ENCODE measurements around the gene CHMP5. TPM values are rescaled to one million over a fixed set of nuclear protein-coding genes. Genes with fewer than 3 reads are reported as not detected.

Gene CHMP5
- total RNA-seq, 1 experiment from 2014 or later, result 61.8 TPM

DNA sequence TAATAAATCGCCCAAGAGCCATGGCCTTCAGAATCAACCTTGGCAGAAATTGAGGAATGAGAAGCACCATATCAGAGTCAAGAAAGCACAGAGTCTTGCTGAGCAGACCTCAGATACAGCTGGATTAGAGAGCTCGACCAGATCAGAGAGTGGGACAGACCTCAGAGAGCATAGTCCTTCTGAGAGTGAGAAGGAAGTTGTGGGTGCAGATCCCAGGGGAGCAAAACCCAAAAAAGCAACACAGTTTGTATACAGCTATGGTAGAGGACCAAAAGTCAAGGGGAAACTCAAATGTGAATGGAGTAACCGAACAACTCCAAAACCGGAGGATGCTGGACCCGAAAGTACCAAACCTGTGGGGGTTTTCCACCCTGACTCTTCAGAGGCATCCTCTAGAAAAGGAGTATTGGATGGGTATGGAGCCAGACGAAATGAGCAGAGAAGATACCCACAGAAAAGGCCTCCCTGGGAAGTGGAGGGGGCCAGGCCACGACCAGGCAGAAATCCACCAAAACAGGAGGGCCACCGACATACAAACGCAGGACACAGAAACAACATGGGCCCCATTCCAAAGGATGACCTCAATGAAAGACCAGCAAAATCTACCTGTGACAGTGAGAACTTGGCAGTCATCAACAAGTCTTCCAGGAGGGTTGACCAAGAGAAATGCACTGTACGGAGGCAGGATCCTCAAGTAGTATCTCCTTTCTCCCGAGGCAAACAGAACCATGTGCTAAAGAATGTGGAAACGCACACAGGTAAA is 30.0 kb downstream of the CHMP5 start:
- Histone ChIP-seq H3K4me2 (ENCODE audit: low read length) (no peak overlapping the region), H3K9me2 (ENCODE audit: insufficient read depth) (no peaks in the 10 kb centered on the region), H3K27me3 (ENCODE audit: insufficient read depth, low read length) (no peaks in the 10 kb centered on the region), H4K20me1 (ENCODE audit: insufficient read depth) (no peaks in the 10 kb centered on the region), H3K4me1 (ENCODE audit: control insufficient read depth in 1 of 2, insufficient read depth in 2 of 2, low read length in 2 of 2) (peaks cover 5 to 14% of the 10 kb centered on the region in 2 experiments; a peak in 2 of 4 replicates), H3K79me2 (ENCODE audit: insufficient read depth, low read length) (peaks cover 95% of the 10 kb centered on the region), H3K9me3 (ENCODE audit: control insufficient read depth in 1 of 2, insufficient read depth in 1 of 2, low read depth in 1 of 2, low read length in 2 of 2) (no peaks in the 10 kb centered on the region), H3K36me3 (ENCODE audit: control insufficient read depth in 1 of 2, insufficient read depth in 2 of 2, low read length in 2 of 2) (peaks cover 50 to 54% of the 10 kb centered on the region in 2 experiments; a peak in 3 of 4 replicates), H3K27ac (ENCODE audit: low read depth, low read length) (no peak overlapping the region), H2AFZ (ENCODE audit: low read depth, low read length, poor library complexity, severe bottlenecking) (no peak overlapping the region), H3K9ac (ENCODE audit: low read length) (no peak overlapping the region), H3K4me3 (replicated peaks in 1 of 2; ENCODE audit: low read depth in 1 of 2, low read length in 2 of 2) (no peak overlapping the region)
- ATAC-seq (no peak), DNase-seq (ENCODE audit: low read depth, low spot score) (no peak)
- POLR2A ChIA-PET, result no interaction called here
- CTCF ChIA-PET, result no interaction called here
- BruUV-seq (replicated peaks), result no TSS peak
- RAD21 ChIA-PET (ENCODE audit: low non-redundant PET in 1 of 2, low total read pairs in 2 of 2, uncharacterized antibody in 2 of 2, unreplicated experiment in 2 of 2), result no interaction called here
- intact Hi-C loops (cut with micrococcal nuclease), result no loop called here
- TF ChIP-seq, protein P1, sequence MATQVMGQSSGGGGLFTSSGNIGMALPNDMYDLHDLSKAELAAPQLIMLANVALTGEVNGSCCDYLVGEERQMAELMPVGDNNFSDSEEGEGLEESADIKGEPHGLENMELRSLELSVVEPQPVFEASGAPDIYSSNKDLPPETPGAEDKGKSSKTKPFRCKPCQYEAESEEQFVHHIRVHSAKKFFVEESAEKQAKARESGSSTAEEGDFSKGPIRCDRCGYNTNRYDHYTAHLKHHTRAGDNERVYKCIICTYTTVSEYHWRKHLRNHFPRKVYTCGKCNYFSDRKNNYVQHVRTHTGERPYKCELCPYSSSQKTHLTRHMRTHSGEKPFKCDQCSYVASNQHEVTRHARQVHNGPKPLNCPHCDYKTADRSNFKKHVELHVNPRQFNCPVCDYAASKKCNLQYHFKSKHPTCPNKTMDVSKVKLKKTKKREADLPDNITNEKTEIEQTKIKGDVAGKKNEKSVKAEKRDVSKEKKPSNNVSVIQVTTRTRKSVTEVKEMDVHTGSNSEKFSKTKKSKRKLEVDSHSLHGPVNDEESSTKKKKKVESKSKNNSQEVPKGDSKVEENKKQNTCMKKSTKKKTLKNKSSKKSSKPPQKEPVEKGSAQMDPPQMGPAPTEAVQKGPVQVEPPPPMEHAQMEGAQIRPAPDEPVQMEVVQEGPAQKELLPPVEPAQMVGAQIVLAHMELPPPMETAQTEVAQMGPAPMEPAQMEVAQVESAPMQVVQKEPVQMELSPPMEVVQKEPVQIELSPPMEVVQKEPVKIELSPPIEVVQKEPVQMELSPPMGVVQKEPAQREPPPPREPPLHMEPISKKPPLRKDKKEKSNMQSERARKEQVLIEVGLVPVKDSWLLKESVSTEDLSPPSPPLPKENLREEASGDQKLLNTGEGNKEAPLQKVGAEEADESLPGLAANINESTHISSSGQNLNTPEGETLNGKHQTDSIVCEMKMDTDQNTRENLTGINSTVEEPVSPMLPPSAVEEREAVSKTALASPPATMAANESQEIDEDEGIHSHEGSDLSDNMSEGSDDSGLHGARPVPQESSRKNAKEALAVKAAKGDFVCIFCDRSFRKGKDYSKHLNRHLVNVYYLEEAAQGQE (IDR thresholded peaks at IDR 0.05; ENCODE audit: low read depth), result no peak

DNA sequence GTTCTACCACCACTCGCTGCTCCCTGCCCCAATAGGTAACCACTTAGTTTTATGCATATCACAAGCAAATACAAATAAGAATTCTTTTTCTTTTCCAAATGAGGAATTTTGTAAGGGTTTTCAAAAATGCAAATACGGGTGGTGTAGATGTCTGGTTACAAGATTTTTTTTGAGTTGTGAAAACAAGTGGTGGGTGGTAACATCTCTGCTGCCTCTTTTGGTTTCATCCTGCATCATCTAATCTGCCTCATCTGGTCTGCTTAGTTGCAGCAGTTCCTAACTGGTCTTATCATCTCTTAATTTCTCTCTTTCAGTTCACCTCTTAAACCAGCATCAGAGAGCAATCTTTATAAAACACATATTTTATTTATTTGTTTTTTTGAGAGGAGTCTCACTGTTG is 30.7 kb downstream of the CHMP5 start:
- DNase-seq (ENCODE audit: low read depth, low spot score), result no peak
- Histone ChIP-seq H3K27me3 (ENCODE audit: insufficient read depth, low read length) (no peaks in the 10 kb centered on the region), H3K4me1 (ENCODE audit: control insufficient read depth in 1 of 2, insufficient read depth in 2 of 2, low read length in 2 of 2) (peaks cover 5 to 14% of the 10 kb centered on the region in 2 experiments; a peak in 2 of 4 replicates), H3K9ac (ENCODE audit: low read length) (no peak overlapping the region), H3K4me2 (ENCODE audit: low read length) (no peak overlapping the region), H3K9me3 (ENCODE audit: control insufficient read depth in 1 of 2, insufficient read depth in 1 of 2, low read depth in 1 of 2, low read length in 2 of 2) (no peaks in the 10 kb centered on the region), H3K4me3 (replicated peaks in 1 of 2; ENCODE audit: low read depth in 1 of 2, low read length in 2 of 2) (no peak overlapping the region), H3K79me2 (ENCODE audit: insufficient read depth, low read length) (peaks cover 100% of the 10 kb centered on the region), H2AFZ (ENCODE audit: low read depth, low read length, poor library complexity, severe bottlenecking) (no peak overlapping the region), H4K20me1 (ENCODE audit: insufficient read depth) (no peaks in the 10 kb centered on the region), H3K9me2 (ENCODE audit: insufficient read depth) (no peaks in the 10 kb centered on the region), H3K27ac (ENCODE audit: low read depth, low read length) (no peak overlapping the region), H3K36me3 (ENCODE audit: control insufficient read depth in 1 of 2, insufficient read depth in 2 of 2, low read length in 2 of 2) (peaks cover 53 to 59% of the 10 kb centered on the region in 2 experiments; a peak in 3 of 4 replicates)
- ChIA-PET POLR2A (no interaction called here), CTCF (no interaction called here), RAD21 (ENCODE audit: low non-redundant PET in 1 of 2, low total read pairs in 2 of 2, uncharacterized antibody in 2 of 2, unreplicated experiment in 2 of 2) (no interaction called here)
- ATAC-seq, result no peak
- intact Hi-C loops (cut with micrococcal nuclease), result no loop called here
- BruUV-seq (replicated peaks), result no TSS peak
- TF ChIP-seq, protein P2, sequence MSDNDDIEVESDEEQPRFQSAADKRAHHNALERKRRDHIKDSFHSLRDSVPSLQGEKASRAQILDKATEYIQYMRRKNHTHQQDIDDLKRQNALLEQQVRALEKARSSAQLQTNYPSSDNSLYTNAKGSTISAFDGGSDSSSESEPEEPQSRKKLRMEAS (IDR thresholded peaks at IDR 0.05), result no peak
- TF ChIP-seq SRF (IDR thresholded peaks at IDR 0.05; ENCODE audit: low read depth) (no peak), EZH2 (IDR thresholded peaks at IDR 0.05) (no peak), ELF1 (IDR thresholded peaks at IDR 0.05; ENCODE audit: borderline replicate concordance, low read depth) (no peak), SP1 (IDR thresholded peaks at IDR 0.05; ENCODE audit: low read depth) (no peak), EZH2phosphoT487 (IDR thresholded peaks at IDR 0.05; ENCODE audit: borderline replicate concordance) (no peak)
- TF ChIP-seq, protein P3, sequence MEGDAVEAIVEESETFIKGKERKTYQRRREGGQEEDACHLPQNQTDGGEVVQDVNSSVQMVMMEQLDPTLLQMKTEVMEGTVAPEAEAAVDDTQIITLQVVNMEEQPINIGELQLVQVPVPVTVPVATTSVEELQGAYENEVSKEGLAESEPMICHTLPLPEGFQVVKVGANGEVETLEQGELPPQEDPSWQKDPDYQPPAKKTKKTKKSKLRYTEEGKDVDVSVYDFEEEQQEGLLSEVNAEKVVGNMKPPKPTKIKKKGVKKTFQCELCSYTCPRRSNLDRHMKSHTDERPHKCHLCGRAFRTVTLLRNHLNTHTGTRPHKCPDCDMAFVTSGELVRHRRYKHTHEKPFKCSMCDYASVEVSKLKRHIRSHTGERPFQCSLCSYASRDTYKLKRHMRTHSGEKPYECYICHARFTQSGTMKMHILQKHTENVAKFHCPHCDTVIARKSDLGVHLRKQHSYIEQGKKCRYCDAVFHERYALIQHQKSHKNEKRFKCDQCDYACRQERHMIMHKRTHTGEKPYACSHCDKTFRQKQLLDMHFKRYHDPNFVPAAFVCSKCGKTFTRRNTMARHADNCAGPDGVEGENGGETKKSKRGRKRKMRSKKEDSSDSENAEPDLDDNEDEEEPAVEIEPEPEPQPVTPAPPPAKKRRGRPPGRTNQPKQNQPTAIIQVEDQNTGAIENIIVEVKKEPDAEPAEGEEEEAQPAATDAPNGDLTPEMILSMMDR (IDR thresholded peaks at IDR 0.05 in 2 of 3, conservative IDR thresholded peaks at IDR 0.05 in 1 of 3; ENCODE audit: borderline replicate concordance in 1 of 3, insufficient read depth in 1 of 3, low read depth in 2 of 3, low read length in 2 of 3), result no peak
- TF ChIP-seq, protein P4, sequence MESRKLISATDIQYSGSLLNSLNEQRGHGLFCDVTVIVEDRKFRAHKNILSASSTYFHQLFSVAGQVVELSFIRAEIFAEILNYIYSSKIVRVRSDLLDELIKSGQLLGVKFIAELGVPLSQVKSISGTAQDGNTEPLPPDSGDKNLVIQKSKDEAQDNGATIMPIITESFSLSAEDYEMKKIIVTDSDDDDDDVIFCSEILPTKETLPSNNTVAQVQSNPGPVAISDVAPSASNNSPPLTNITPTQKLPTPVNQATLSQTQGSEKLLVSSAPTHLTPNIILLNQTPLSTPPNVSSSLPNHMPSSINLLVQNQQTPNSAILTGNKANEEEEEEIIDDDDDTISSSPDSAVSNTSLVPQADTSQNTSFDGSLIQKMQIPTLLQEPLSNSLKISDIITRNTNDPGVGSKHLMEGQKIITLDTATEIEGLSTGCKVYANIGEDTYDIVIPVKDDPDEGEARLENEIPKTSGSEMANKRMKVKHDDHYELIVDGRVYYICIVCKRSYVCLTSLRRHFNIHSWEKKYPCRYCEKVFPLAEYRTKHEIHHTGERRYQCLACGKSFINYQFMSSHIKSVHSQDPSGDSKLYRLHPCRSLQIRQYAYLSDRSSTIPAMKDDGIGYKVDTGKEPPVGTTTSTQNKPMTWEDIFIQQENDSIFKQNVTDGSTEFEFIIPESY (IDR thresholded peaks at IDR 0.05; ENCODE audit: extremely low read depth, insufficient replicate concordance, low read length), result no peak
- TF ChIP-seq, protein P5, sequence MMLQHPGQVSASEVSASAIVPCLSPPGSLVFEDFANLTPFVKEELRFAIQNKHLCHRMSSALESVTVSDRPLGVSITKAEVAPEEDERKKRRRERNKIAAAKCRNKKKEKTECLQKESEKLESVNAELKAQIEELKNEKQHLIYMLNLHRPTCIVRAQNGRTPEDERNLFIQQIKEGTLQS (IDR thresholded peaks at IDR 0.05), result no peak

All from HCT116 (cell line).